ENCODE results near the gene CDC5L. TPM values are rescaled to one million over a fixed set of nuclear protein-coding genes. Genes with fewer than 3 reads are reported as not detected.

The CDC5L gene
- total RNA-seq, 4 donors from 2014 or later, result 9.9 to 23.1 (median 15.3) TPM

DNA sequence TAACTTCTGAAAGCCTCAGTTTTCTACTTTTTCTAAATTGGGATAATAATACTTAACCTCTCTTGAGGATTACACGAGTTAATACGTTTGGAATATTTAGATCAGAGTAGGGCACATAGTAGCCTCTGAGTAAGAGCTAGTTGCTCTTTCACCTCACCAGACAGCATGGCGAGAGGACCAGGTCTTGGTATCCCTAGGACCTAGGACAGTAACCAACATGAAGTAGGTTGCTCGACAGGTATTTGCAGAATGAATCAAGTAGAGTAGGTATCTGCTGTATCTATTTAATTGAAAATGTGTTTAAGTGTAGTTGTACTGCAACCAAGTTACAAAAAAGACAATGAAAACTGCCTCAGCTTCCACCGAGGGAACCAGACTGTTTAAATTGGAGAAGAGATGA, 1.4 kb downstream of the CDC5L start:
- TF ChIP-seq, protein P1, sequence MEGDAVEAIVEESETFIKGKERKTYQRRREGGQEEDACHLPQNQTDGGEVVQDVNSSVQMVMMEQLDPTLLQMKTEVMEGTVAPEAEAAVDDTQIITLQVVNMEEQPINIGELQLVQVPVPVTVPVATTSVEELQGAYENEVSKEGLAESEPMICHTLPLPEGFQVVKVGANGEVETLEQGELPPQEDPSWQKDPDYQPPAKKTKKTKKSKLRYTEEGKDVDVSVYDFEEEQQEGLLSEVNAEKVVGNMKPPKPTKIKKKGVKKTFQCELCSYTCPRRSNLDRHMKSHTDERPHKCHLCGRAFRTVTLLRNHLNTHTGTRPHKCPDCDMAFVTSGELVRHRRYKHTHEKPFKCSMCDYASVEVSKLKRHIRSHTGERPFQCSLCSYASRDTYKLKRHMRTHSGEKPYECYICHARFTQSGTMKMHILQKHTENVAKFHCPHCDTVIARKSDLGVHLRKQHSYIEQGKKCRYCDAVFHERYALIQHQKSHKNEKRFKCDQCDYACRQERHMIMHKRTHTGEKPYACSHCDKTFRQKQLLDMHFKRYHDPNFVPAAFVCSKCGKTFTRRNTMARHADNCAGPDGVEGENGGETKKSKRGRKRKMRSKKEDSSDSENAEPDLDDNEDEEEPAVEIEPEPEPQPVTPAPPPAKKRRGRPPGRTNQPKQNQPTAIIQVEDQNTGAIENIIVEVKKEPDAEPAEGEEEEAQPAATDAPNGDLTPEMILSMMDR (IDR thresholded peaks at IDR 0.05), result no peak
- TF ChIP-seq POLR2A (IDR thresholded peaks at IDR 0.05), result no peak
- H3K9me3 ChIP-seq, result no peaks in the 10 kb centered on the region
- DNase-seq, result no peak
- peaks cover 0 to 21% (median 13%) of the 10 kb centered on the region in 4 donors for H3K4me1 ChIP-seq
- no peaks in the 10 kb centered on the region for H3K27me3 ChIP-seq
- H3K36me3 ChIP-seq, result peaks cover 0 to 32% (median 2%) of the 10 kb centered on the region in 3 donors
- H3K4me3 ChIP-seq, result peak overlapping the region in 2 of 4 donors; percentile 18 to 96
- H3K27ac ChIP-seq, result no peak overlapping the region

DNA sequence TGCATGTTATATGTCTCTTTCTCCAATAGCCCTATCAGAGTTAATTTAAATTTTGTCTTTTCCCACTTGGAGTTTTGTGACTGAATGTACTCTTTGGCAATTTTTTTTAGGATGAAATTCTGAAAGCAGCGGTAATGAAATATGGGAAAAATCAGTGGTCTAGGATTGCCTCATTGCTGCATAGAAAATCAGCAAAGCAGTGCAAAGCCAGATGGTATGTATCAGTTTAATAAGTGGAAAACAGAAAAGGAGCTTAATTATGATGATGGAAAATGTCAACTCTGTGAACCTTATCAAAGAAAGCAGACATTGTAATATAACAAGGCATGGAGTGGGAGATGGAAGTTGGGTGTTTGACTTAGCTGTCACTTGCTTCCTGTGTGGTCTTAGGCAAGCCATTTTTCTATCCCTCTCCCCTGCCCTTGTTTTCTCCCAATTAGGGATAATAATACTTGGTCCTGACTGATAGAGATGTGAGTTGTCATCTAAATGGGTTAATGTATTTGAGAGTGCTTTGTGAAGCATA, 2.7 kb downstream of the CDC5L start:
- Histone ChIP-seq H3K4me1 (peaks cover 0 to 21% (median 13%) of the 10 kb centered on the region in 4 donors), H3K4me3 (no peak overlapping the region), H3K27me3 (no peaks in the 10 kb centered on the region), H3K36me3 (peaks cover 0 to 43% (median 2%) of the 10 kb centered on the region in 3 donors), H3K27ac (no peak overlapping the region), H3K9me3 (no peaks in the 10 kb centered on the region)
- no peak for TF ChIP-seq POLR2A (IDR thresholded peaks at IDR 0.05)
- TF ChIP-seq, protein P1 (IDR thresholded peaks at IDR 0.05), result no peak
- DNase-seq, result no peak

DNA sequence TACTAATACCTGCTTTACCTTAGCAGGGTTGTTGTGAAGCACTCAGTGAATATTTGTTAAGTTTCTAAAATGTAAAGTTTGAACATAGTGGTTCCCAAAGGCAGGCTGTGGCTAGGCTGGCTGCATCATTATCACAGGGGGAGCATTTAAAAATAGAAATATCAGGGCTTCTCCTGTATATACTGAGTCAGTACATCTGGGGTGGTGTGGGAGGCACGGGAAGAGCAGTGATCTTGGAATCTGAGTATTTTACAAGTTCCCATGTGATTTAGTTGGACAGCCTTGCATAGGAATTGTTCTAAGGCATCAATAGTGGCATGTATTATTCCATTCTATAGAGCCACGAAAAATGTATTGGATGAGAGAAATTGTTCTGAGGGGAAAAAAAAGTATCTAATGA, 8.0 kb downstream of the CDC5L start:
- Histone ChIP-seq H3K27ac (no peak overlapping the region), H3K4me1 (no peaks in the 10 kb centered on the region), H3K9me3 (no peaks in the 10 kb centered on the region), H3K36me3 (peaks cover 0 to 89% (median 2%) of the 10 kb centered on the region in 3 donors), H3K4me3 (no peak overlapping the region), H3K27me3 (no peaks in the 10 kb centered on the region)
- DNase-seq, result no peak
- TF ChIP-seq, protein P1 (IDR thresholded peaks at IDR 0.05), result no peak
- no peak for TF ChIP-seq POLR2A (IDR thresholded peaks at IDR 0.05)

DNA sequence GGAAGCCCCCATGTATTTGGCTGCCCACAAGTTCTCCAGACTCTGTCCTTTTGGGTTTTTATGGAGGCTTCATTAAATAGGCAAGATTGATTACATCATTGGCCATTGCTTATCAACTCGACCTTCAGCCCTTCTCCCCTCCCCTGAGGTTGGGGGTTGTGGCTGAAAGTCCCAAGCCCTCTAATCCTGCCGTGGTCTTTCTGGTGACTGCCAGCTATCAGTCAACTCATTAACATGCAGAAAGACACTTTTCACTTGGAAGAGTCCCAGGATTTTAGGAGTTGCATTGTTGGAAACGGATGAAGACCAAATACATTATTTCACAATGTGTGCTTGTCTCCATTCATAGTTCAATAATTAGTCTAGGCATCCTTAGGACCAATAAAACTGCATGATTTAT, 9.5 kb downstream of the CDC5L start:
- H3K27me3 ChIP-seq, result no peaks in the 10 kb centered on the region
- no peaks in the 10 kb centered on the region for H3K4me1 ChIP-seq
- no peak for DNase-seq
- no peak overlapping the region for H3K4me3 ChIP-seq
- H3K27ac ChIP-seq, result no peak overlapping the region
- no peak for TF ChIP-seq POLR2A (IDR thresholded peaks at IDR 0.05)
- TF ChIP-seq, protein P1 (IDR thresholded peaks at IDR 0.05), result no peak
- peaks cover 0 to 87% (median 2%) of the 10 kb centered on the region in 3 donors for H3K36me3 ChIP-seq
- H3K9me3 ChIP-seq, result no peaks in the 10 kb centered on the region

DNA sequence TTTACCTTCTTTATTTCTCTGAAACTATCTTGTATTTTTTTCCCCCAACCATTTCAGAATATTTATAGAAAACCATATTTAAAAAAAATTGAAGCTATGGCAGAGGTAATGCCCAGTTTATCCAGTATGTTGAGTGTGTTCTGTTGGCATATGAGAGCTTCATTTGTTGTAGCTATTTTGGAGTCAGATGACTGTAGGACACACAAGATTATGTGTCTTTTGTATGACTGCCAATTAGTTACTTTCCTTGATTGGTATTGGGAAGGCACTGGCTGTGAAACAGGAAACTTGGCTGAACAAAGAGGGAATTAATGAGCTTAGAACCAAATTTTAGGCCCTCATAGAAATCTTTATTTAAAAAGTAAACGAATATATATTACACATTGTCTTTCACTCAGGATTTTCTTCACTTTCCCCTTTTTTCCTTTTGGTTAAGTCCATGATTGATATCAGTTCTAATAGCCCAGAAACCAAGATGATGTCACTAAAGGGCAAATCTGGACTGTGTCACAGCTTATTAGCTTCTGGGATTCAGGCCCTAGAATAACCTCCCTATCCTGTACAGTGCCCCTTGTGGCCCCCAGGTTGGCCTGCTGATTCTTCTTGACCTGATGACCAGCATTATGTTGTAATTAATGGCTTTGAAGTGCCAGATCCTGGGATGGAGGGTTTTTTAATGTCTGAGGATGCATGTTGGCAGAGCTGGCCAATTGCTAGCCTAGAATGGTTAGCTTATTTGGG, 10.1 kb downstream of the CDC5L start:
- H3K36me3 ChIP-seq, result peaks cover 0 to 81% (median 2%) of the 10 kb centered on the region in 3 donors
- H3K4me1 ChIP-seq, result no peaks in the 10 kb centered on the region

More for the DNA sequence above, 10.1 kb downstream of the CDC5L start:
- no peak overlapping the region for H3K4me3 ChIP-seq
- TF ChIP-seq, protein P1 (IDR thresholded peaks at IDR 0.05), result no peak
- TF ChIP-seq POLR2A (IDR thresholded peaks at IDR 0.05), result no peak
- no peaks in the 10 kb centered on the region for H3K27me3 ChIP-seq
- no peak overlapping the region for H3K27ac ChIP-seq
- no peak for DNase-seq
- no peaks in the 10 kb centered on the region for H3K9me3 ChIP-seq
